Smooth muscle cell of the brain vasculature (primary cell): ENCODE measurements around the gene PRSS27.

ENCODE experiments used
- DNase-seq: peaks from one replicate; pipeline ENCODE4 v3.0.0-alpha.2; 2012; ENCODE audit warnings: low read depth, low spot score

Gene PRSS27

DNA sequence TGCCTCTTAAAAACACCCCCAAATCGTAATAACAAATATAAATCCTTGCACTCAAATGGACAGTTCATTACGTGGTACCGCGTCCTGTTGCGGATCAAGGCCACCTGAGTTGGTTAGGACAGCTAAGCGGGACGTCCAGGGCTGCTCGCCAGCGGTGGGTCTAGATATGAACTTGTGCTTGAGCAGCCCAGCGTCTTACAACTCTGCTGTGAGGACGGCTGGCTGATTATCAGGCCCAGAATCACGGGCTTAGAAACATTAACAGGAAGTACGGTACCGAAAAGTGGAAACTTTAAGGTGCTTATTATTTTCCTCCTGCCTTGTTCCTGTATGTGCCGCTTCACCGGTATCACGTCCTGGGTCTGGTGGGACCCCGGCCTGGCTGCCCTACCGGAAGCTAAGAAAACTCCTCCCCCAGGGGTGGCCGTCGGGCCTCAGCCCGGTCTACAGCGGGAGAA, 31.6 kb upstream of the PRSS27 start:
- no peak for DNase-seq

DNA sequence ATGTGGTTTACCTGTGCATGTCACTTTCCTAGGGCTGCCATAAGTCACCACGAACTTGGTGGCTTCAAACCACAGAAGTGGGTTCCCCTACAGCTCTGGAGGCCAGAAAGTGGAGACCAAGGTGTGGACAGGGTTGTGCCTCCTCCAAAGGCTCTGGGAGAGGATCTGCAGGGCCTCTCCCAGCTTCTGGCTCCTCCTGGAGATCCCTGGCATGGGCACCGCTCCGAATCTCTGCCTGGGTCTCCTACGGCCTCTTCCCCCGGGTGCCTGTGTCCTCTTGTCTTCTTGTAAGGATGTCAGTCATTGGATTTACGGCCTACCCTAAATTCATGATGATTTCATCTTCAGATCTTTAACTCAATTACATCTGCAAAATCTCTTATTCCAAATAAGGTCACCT, 29.9 kb upstream of the PRSS27 start:
- no peak for DNase-seq

DNA sequence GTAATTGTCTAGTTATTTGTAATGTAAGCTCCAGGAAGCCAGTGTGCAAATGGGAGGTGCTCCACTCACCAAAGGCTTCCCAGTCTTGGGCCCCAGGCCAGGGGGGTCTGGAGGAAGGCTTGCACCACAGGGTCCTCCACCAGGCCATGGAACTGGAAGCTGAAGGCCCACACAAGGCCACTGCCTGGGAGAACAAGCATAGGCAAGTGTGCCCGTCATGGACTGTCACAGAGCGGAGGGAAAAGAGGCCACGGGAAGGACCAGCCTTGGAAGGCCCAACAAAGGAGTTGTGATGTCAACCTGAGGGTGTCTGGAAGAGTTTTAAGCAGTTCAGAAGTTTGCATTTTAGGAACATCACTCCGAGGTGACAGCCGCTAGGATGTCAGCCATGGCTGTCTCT, 29.5 kb upstream of the PRSS27 start:
- DNase-seq, result no peak

DNA sequence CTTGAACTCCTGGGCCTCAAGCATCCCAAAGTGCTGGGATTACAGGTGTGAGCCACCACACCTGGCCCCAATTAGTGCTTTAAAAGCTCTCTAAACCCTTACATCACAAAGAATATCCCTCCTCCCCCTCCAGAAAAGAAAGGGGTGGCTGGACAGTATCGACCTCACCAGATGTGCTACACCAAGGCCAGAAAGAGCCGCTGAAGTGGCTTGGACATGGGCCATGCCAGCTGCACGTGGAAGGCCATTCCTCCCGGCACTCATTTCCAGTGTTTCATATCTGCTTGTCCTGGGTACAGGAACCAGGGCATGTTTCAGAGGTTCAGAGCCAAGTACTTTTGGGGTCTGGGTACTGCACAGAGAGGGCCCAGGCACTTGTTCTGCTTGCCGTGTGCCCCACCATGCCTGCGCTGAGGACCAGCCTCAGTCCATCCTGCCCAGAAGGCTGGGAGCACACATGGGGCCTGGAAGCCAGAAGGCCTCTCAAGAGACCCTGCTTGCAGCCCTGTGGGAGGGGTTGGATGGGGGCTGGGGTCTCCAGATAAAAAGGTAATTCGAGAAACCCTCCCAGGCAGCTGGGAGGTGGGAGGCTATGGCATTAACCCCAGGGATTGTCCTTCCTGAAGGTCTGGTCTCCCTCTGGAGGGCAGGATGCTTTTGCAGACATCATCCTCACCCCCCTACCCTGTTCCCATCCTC, 28.9 kb upstream of the PRSS27 start:
- no peak for DNase-seq

DNA sequence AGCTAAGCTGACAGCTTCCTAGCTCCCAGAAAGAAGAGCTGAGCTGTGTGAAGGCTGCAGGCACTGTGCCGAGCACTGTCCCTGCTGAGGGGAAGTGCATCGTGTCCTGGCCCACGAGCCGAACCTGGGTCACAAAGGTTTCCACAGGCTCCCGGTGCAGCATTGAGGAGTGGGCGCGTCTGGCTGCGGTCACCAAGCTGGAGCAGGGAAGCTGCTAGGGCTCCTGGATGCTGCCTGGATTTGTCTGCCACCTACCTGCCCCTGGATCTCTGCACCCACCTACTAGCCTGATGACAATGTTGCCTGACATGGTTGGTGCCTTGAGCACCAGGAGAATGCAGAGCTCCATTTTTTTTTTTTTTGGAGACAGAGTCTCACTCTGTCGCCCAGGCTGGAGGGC, 25.9 kb upstream of the PRSS27 start:
- DNase-seq, result no peak

DNA sequence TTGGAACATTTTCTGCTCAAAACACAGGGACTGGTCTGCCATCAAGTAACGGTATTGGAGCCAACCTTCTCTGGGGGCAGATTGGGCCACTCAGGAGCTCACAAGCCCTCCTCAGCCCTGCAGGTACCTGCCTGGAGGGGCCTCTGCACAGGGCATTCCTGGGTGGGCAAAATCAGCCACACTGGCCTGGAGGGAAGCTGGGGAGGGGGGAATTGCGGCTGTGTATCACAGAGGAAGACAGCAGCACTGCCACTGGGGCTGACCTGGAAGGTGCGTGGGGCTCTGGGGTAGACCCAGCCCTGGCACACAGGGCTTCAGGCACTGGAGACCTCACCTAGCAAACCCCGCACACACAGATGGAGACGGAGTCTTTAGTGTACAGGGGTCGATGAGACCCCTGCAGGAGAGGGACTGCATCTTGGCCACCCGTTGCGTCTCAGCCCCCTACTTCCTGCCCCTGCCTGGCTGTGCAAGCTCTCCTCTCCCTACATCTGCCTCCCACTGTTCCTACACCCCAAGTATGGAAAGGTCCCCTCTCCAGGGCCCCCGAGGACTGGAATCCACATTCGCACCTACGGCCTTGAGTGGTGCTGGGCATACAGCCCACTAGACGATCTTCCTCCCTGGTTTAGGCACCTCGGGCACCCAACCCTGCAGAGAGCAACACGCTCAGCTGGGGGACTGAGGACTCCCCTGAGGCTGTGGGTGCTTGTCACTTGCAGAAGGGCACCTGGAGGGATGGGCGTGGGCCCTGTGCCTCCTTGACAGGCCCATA, 25.3 kb upstream of the PRSS27 start:
- DNase-seq, result no peak

DNA sequence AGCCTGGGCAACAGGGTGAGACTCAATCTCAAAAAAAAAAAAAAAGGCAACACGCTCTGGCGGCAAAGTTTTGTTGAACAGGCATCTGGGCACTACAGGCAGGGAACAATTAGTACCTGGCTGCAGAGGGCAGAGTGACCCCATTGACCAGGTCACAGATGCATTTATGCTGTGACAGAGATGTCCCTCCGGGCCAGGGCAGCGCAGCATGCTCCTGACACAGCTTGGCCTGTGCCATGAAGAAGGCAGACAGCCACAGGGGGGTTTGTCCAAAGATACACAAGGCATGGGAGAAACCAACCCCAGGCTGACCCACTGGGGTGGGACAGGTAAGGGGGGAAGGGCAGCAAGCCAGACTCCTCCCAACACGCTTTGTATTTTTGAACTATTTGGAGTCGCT, 24.7 kb upstream of the PRSS27 start:
- DNase-seq, result no peak

DNA sequence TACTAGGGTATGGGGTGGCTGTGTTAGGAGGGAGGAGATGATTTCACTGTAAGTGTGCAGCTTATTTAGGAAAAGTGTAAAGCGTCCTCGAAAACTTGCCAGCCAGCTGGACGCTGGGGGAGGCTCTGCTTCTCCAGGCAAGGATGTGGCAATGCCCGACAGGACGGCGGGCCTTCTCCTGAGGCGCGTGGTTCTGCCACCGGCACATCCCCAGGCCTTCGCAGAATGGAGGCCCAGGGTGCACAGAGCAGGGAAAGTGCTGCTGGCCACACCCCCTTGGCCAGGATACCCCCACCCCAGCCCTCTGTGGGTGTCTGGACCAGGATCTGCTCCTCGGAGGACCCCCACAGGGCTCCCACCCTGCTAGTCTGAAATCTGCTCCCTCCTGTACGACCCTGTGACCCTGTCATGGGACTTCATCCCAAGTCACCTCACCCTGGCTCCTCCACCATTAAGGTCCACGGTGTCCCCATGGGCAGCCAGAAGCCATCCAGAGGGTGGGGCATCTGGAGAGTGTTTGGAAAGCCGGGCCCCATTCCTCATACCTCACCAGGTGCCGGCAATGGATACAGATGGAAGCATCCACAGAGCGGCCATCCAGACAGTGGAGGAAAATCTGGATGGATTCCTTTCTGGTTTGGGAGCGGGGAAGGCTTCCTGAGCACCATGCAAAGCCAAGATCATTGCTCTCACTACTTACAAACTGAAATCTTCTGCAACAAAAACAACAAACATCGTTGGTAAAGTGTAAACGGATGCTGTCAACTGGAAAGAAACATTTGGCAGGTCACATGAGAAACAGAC, 23.2 kb upstream of the PRSS27 start:
- DNase-seq, result no peak

DNA sequence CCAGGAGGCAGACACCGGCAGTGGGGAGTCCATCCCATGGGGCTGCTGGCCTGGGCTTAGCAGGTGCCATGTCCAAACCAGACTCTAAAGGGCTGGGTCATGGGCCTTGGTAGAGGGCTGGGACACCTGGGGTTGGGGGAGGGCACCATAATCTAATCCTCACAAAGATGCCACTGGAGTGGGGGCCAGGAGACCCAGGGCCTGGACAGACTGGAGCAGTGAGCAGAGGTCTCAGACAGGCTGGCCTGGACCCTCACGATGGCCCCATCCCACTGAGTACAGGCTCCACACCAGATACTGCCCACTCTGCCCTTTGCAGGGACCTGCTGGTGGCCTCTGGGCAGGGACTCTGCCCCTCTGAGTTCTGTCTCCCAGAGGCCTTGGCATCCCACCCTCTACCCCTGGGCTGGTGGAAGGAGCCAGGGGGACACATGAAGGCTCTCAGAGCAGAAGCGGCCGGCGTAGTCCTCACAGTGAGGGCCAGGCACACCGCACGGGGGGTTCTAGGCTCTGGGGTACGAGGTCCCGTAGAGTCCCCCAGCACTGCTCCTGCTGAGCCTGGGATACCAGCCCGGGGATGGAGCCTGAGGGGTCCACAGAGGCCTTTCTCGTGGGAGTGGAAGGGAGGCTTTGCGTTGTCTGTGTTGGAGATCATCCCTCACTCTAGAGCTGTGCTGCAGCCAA, 22.4 kb upstream of the PRSS27 start:
- DNase-seq, result no peak

DNA sequence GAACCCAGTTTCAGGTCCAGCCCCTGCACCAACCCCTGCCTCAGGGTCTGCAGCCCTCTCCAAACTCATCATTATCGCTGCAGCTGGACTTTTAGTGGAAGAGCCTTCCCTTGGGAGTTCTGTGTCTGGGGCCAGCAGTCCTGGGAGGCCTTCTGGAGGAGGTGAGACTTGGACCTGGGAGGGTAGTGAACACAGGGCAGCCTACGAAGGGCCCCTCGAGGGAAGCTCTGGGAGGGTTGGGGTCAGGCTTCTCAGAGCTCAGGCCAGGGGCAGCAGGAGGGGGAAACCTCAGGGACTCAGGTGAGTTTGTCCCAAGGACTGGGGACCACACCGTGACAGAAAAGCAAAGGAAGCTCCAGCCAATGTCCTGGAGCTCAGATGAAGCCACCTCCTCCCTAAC, 21.1 kb upstream of the PRSS27 start:
- no peak for DNase-seq

DNA sequence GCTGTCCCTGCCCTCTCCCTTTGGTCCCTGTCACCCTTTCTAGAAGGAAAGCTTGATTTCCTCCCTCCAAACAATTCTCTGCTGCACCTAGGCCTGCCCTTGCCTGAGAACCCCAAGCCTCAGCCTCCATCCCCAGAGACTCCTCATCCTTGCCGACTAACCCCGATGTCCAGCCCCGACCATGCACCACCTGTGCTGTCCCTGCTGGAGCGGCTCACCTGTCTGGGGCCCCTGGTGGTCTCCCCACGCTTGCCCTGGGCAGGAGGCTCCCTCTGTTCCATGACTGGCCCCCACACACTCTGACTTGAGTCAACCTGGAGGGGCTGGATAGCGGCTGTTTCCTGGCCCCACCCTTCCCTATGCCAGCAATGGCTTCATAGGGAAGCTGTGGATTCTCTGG, 20.5 kb upstream of the PRSS27 start:
- no peak for DNase-seq

DNA sequence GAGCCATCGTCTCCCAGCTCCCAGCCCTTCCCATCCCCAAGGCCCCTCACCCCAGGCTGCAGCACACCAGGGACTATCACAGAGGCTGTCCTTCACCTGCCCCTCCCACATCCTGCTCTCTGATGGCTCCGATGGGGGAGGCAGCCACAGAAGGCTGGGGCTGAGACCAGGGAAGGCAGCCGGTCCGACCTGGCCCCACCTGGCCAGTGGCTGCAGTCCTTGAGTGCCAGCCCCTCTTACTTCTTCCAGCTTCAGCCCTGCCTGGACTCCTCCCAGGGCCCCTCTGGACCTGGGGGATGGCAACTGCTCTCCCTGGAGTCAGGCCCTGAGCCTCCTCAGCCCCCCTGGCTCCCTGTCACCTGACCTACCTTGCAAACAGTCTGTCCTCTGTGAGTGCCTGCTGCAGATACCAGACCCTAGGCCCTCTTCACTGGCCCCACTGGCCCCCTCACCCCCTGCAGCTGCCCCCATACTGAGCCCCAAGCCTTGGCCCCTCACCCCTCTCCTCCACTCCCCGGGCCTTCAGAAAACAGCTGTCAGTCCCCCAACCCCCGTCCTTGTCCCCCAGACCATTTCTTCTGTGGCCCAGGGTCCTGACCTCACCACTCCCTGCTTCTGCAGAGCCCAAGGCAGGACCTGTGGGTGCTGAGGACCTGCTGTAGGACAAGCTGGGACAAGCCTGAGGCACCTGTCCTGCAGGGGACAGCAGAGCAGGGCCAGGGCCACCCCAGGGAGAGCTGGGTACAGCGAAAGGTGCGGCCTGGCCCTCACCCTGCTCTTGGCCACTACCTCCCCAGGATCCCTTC, 19.8 kb upstream of the PRSS27 start:
- no peak for DNase-seq

DNA sequence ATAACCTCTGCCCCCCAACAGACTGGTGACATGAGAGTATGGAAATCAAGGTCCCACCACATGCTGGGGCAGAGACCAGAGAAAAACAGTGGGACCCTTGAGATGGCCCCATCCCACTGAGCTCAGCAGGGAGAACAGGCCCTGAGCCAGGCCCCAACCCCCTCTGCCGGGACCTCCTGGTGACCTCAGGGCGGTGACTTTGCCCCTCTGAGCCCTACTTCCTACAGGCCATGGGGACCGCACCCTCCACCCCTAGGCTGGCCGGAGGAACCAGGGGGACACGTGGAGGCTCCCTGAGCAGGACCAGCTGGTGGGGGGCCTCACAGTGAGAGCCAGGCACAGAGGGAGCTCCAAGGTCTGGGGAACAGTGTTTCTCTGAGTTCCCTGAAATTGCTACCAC, 18.6 kb upstream of the PRSS27 start:
- no peak for DNase-seq

DNA sequence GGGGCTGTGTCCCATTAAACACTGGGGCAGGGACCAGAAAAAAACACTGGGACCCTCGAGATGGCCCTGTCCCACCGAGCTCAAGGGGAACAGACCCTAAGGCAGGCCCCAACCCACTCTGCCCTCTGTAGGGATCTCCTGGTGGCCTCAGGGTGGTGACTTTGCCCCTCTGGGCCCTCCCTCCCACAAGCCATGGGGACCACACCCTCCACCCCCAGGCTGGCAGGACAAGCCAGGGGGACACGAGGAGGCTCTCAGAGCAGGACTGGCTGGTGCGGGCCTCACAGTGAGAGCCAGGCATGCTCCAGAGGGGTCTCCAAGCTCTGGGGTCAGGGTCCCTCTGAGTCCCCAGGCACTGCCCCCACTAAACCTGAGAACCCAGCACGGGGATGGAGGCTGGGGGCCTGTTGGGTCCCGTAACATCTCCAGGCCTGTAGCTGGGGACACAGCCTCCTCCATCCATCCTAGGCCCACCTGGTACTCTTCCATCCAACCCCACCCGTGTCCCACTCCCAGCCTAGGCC, 17.9 kb upstream of the PRSS27 start:
- DNase-seq, result no peak

DNA sequence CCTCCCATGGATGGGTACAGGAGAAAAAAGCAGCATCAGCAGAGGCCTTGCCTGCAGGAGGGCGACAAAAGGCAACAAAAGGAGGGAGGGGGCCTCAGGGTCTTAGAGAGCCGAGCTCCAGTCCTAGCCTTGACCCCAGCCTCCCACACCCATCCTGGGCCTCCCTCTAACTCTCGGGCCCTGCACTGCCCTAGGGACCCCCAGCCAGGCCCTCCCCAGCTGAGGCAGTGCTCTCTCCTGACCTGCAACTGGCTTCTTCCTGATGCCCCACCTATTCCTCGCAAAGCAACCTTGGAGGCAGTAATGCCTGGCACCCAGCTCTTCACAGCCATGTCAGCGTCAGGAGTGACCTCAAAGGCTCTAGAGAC, 17.2 kb upstream of the PRSS27 start:
- DNase-seq, result no peak

DNA sequence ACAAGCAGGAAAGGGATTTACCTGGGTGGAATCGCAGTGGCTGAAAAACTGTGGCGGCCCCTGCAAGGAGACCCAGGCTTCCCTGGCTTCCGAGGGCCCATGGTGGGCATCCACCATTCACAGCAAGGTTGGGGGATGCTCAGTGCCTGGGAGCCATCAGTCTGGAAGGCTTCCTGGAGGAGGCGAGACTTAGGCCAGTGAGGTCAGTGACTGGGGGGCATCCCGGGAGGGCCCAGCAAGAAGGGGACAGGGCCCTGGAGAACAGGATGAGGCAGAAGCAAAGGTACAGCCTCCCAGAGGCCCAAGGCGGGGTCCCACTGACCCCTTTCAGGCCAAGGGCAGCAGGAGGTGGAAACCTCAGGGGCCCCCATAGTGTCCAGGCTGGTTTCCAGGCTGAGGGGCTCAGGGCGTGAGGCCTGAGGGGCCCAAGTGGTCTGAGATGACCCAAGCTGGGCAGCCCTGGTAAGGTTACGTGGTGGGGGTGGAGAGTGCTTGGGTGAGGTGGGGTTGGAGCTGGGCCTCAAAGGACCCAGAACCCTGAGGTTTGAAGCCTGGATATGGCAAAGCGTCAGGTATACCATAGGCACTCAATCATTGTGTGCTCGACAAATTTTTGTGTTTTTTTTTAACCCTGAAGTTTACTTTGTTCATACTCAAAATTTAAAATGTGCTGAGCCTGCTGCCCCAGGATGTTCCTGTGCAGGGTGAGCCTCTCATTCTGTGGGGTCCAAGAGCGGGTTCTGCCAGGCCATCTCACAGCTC, 16.6 kb upstream of the PRSS27 start:
- DNase-seq, result no peak

DNA sequence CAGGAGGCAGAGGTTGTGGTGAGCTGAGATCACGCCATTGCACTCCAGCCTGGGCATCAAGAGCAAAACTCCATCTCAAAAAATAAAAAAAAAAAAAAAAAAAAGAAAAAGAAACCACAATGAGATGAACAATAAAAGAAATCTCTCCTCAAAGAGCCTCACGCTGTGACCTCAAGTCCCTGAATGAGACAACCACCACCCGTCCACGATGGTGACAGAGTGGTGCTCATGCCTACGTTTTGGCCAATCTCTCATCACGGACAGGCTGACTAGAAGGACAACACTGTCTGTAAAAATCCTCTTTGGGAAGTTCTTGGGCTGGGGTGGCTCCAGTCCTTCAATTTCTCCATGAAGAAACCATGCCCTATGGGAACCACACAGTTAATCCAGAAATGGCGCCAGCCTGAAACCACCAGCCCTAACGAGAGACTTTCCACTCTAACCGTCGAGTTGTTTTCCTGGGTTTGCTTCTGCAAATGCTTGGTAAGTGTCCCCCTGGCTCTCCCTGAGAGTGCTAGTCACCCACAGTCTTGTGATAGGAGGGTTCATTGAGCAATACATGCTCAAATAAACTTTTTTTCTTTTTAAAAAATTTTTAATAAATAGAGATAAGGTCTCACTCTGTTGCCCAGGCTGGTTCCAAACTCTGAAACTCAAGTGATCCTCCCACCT, 15.0 kb upstream of the PRSS27 start:
- DNase-seq, result no peak

DNA sequence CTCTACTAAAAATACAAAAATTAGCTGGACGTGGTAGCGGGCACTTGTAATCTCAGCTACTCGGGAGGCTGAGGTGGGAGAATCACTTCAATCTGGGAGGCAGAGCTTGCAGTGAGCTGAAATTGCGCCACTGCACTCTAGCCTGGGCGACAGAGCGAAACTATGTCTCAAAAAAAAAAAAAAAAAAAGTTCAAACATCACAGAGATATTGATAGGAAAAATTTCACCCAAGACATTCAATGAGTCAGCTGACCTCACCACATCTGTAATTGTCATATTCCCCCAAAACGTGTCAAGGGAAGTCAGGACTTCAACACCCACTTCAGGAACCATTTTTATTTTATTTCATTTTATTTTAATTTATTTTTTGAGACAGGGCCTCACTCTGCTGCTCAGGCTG, 8.0 kb upstream of the PRSS27 start:
- DNase-seq, result no peak

DNA sequence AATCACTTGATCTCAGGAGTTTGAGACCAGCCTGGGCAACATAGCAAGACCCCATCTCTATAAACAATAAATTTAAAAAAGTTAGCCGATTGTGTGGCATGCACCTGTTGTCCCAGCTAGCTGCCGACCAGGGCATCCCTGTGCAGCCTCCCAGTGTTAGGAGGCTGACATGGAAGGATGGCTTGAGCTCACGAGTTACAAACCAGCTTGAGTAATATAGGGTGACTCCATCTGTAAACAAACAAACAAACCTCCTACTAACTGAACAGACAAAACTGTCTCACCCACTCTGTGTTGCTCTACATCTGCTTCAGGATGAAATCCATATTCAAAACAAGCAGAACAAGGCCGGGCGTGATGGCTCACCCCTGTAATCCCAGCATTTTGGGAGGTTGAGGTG, 6.9 kb upstream of the PRSS27 start:
- DNase-seq, result no peak
